NT2/D1 (cell line): Measurements from ENCODE around the gene ASB4.

Experiments used
- SUZ12 ChIP-seq: IDR thresholded peaks from 2 replicates; pipeline ENCODE4 v1.6.1; 2011; ENCODE audit not compliant: insufficient read length, insufficient read depth; ENCODE audit errors: extremely low read depth
- ZNF274 ChIP-seq: IDR thresholded peaks from 2 replicates; pipeline ENCODE4 v1.6.1; 2011; ENCODE audit warnings: mild to moderate bottlenecking, low read depth, low read length

GRCh38 chr7:95550546-95550945 is 64.8 kb downstream of the ASB4 start:
- TF ChIP-seq SUZ12, result no peak
- TF ChIP-seq ZNF274, result no peak
